Measurements from ENCODE around the gene SACS. TPM values are rescaled to one million over a fixed set of nuclear protein-coding genes. Genes with fewer than 3 reads are reported as not detected.

The SACS gene
- total and polyA plus RNA-seq, 4 donors, result 0.50 to 7.2 (median 2.9) TPM

- 93% methylated on average over 4 of the region's 4 CpGs for WGBS
- Histone ChIP-seq H3K36me3 (ENCODE audit: control insufficient read depth in 4 of 4, insufficient read depth in 3 of 4, low read depth in 1 of 4, low read length in 3 of 4) (no peaks in the 10 kb centered on the region), H3K9me3 (ENCODE audit: control insufficient read depth in 4 of 4, low read length in 3 of 4) (no peaks in the 10 kb centered on the region)
Observed at GRCh38 chr13:23344931-23345595, 88.4 kb downstream of the SACS start.

GRCh38 chr13:23339225-23339624, 94.3 kb downstream of the SACS start:
- H3K36me3 ChIP-seq (ENCODE audit: control insufficient read depth in 4 of 4, insufficient read depth in 3 of 4, low read depth in 1 of 4, low read length in 3 of 4), result no peaks in the 10 kb centered on the region
- H3K4me1 ChIP-seq (ENCODE audit: control insufficient read depth in 4 of 4, insufficient read depth in 4 of 4, low read length in 3 of 4), result no peaks in the 10 kb centered on the region
- H3K9ac ChIP-seq (ENCODE audit: low read depth in 1 of 2, low read length in 2 of 2), result no peak overlapping the region
- H3K9me3 ChIP-seq (ENCODE audit: control insufficient read depth in 4 of 4, low read length in 3 of 4), result peaks cover 0 to 8% (median 3%) of the 10 kb centered on the region in 4 donors
- no peak for DNase-seq (ENCODE audit: low spot score)
- H3K27me3 ChIP-seq (ENCODE audit: control insufficient read depth in 4 of 4, insufficient read depth in 4 of 4, low read length in 3 of 4), result no peaks in the 10 kb centered on the region
- 87% methylated on average over 1 of the region's 1 CpG for whole genome bisulfite sequencing
- no peak overlapping the region for H3K4me3 ChIP-seq (ENCODE audit: low read depth in 1 of 3, low read length in 3 of 3)
- no peak overlapping the region for H3K27ac ChIP-seq (ENCODE audit: low read depth in 1 of 2, low read length in 2 of 2)
- TF ChIP-seq EGR1 (IDR thresholded peaks at IDR 0.05; ENCODE audit: low read depth in 2 of 2) (no peak), RXRA (IDR thresholded peaks at IDR 0.05) (no peak), FOXA2 (IDR thresholded peaks at IDR 0.05) (no peak), CTCF (IDR thresholded peaks at IDR 0.05; ENCODE audit: low read depth, low read length, missing input control) (no peak), HNF4A (conservative IDR thresholded peaks at IDR 0.05) (no peak), ATF3 (IDR thresholded peaks at IDR 0.05) (no peak), FOXA1 (IDR thresholded peaks at IDR 0.05) (no peak), GABPA (IDR thresholded peaks at IDR 0.05 in 1 of 2, conservative IDR thresholded peaks at IDR 0.05 in 1 of 2) (no peak), JUND (IDR thresholded peaks at IDR 0.05) (no peak), SP1 (IDR thresholded peaks at IDR 0.05) (no peak), NR2F2 (IDR thresholded peaks at IDR 0.05) (no peak), RAD21 (IDR thresholded peaks at IDR 0.05) (no peak)

More at GRCh38 chr13:23344931-23345595, 88.4 kb downstream of the SACS start:
- H3K27me3 ChIP-seq (ENCODE audit: control insufficient read depth in 4 of 4, insufficient read depth in 4 of 4, low read length in 3 of 4), result no peaks in the 10 kb centered on the region
- no peaks in the 10 kb centered on the region for H3K4me1 ChIP-seq (ENCODE audit: control insufficient read depth in 4 of 4, insufficient read depth in 4 of 4, low read length in 3 of 4)
- DNase-seq (ENCODE audit: low spot score), result no peak
- H3K4me3 ChIP-seq (ENCODE audit: low read depth in 1 of 3, low read length in 3 of 3), result no peak overlapping the region
- no peak for TF ChIP-seq FOXA2 (IDR thresholded peaks at IDR 0.05)
- no peak for TF ChIP-seq FOXA1 (IDR thresholded peaks at IDR 0.05)
- TF ChIP-seq RXRA (IDR thresholded peaks at IDR 0.05), result no peak
- TF ChIP-seq ZBTB33 (IDR thresholded peaks at IDR 0.05), result no peak
- no peak for TF ChIP-seq HNF4A (conservative IDR thresholded peaks at IDR 0.05)
- no peak for TF ChIP-seq NR2F2 (IDR thresholded peaks at IDR 0.05)
- no peak for TF ChIP-seq CTCF (IDR thresholded peaks at IDR 0.05; ENCODE audit: low read depth, low read length, missing input control)
- no peak for TF ChIP-seq EGR1 (IDR thresholded peaks at IDR 0.05; ENCODE audit: low read depth in 2 of 2)
- TF ChIP-seq SP1 (IDR thresholded peaks at IDR 0.05), result no peak
- TF ChIP-seq HNF4G (IDR thresholded peaks at IDR 0.05), result no peak
- no peak for TF ChIP-seq JUND (IDR thresholded peaks at IDR 0.05)
- TF ChIP-seq MAX (IDR thresholded peaks at IDR 0.05), result no peak
- TF ChIP-seq RAD21 (IDR thresholded peaks at IDR 0.05), result no peak
- H3K9ac ChIP-seq (ENCODE audit: low read depth in 1 of 2, low read length in 2 of 2), result no peak overlapping the region
- H3K27ac ChIP-seq (ENCODE audit: low read depth in 1 of 2, low read length in 2 of 2), result no peak overlapping the region

All from liver (tissue), 9 donors.